HL-60/S4 (cell line): ENCODE data around the gene OR8K3.

Experiments used
- in situ Hi-C: fragments of 300-500 bp; cut with MboI; formaldehyde crosslinking; loops from 2 replicates; pipeline ENCODE4 v1.14.3; 2022; ENCODE audit warnings: low sequenced_read_pairs

The OR8K3 gene

DNA sequence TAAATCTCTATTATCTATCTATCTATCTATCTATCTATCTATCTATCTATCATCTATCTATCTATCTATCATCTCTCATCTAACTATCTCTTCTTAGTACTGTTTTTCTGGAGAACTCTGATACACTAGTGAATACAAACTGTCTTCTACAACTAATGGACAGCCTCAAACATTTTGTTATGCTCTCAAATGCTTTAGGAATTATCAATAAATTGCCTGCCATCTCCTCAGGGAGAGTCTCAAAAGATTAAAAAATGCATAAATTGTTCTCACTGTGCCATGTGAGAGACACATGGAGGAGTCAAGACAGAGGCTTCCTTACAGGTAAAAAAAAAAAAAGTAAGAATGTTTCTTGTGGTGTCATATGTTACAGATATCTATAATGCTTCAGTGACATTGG is at the start of gene OR8K3:
OR8K3 (plus strand) TSS at position 301 of the 400 bp plus-strand sequence. CDS start 3,163 bp downstream, outside the sequence.
- in situ Hi-C loops: no loop called here

GRCh38 chr11:56271092-56271491 is 43.9 kb upstream of the OR8K3 start:
- in situ Hi-C loops: no loop called here

GRCh38 chr11:56273854-56274253 is 41.1 kb upstream of the OR8K3 start, which contains the start of gene OR5T1:
TSS of gene OR5T1 (plus strand) at chr11:56274154. CDS start at chr11:56275639, 1,485 bp downstream.
- in situ Hi-C loops: no loop called here

DNA sequence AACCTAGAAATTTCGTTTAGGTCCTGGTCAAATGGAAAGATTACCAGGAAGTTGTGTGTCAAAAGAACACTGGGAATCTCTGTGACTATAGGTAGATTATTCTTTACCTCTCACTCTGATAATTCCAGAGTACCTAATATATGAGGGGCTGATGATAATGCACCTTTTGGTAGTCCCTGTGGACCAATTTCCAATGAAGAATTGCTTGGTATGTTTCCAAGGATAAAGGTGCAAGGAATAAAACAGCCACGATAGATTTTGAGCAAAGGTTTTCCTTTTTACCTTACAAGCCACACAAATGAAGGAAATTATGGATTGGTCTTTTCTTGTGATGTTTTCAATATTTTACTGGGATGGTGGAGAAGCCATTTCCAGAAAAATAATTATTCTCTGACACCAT is 22.8 kb upstream of the OR8K3 start, which contains the start of gene OR8H1:
OR8H1 (minus strand) TSS at position 101 of the 400 bp plus-strand sequence. CDS start 1,192 bp downstream, outside the sequence.
- in situ Hi-C loops: no loop called here

GRCh38 chr11:56296898-56297297 is 18.0 kb upstream of the OR8K3 start:
- in situ Hi-C loops: no loop called here

- in situ Hi-C loops: no loop called here
Observed at GRCh38 chr11:56307836-56308235, 7.1 kb upstream of the OR8K3 start.

DNA sequence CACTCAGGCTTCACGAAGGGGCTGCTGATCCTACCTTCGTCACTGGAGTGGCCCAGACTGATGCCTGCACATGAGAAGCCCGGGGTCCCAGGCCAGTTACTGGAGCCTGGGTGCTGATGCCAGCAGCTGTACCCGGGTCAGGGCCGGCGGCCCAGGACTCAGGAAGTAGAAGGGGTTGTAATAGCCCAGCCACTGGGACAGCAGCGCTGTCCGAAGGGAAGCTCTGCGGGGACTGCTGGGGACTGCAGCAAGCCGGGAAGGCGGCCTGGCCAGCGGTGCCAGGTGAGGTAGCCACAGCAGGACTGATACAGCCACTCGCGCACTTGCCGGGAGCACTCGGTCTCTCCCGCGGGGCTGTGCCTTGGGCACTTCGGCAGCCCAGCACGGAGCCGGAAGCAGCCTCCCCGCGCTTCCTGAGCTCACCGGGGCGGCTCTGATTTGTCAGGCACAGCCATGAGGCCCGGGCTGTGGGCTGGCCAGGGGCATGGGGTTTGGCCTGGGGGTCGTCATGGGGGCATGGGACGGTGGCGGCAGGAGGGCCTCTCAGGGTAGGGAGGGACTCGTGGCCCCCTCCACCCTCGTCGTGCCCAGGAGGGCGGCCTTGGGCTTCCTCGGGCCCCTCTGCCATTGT is 17.0 kb downstream of the OR8K3 start:
- in situ Hi-C loops: no loop called here

- in situ Hi-C loops: no loop called here
Observed at GRCh38 chr11:56333156-56333555, 18.2 kb downstream of the OR8K3 start.

- in situ Hi-C loops: no loop called here
Observed at GRCh38 chr11:56340289-56340688, 25.3 kb downstream of the OR8K3 start.

DNA sequence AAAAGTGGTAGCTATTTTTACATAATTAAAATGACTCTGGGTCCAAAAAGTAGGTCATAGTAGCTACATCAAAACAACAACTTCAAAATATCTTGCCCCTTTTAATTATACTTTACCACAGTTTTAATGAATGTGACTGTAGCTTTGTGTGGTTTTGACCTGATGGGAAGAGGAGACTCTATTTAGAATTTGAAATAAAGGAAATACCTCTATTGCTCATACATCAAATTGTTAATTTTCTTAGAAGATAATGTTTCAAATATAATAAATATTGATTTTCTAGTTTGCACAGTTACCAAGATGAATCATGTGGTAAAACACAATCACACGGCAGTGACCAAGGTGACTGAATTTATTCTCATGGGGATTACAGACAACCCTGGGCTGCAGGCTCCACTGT is 30.8 kb downstream of the OR8K3 start, which contains the start of gene OR8K1:
OR8K1 (plus strand) TSS at position 301 of the 400 bp plus-strand sequence; CDS start at position 301, 0 bp downstream.
- in situ Hi-C loops: no loop called here

DNA sequence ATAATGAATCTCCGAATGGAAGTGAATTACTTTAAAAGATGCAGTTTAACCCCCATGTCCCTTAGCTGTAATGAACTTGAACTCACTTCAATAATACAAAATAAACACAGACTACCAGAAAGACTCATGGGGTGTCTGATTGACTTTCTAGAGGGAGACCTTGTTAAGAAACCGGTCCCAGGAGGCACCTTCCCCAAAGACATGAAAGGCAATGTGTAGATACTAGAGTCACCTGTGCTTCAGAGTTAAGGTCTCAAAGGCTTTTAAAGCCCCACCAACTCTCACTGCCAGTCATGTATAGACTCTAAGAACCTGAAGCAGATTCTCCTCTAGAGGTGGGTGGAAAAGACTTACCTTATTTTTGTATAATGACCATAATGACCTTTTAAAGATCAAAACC is 39.0 kb downstream of the OR8K3 start, which contains the start of gene OR8J1:
OR8J1 (plus strand) TSS at position 301 of the 400 bp plus-strand sequence. CDS start 5,956 bp downstream, outside the sequence.
- in situ Hi-C loops: no loop called here
